Lower lobe of right lung (tissue), 2 donors: Measurements from ENCODE around the gene TCEANC2. TPM values are rescaled to one million over a fixed set of nuclear protein-coding genes. Genes with fewer than 3 reads are reported as not detected.

Experiments used
- ATAC-seq, 2 donors: fragments of 200-7000 bp; cut with Tn5 transposase; one replicate each; pipeline ENCODE4 v1.9.1; 2020 to 2022; ENCODE audit warnings: mild to moderate bottlenecking in 2 of 2, moderate library complexity in 2 of 2
- DNase-seq: peaks from one replicate; pipeline ENCODE4 v3.0.0-alpha.2; 2020
- H3K27ac ChIP-seq: fragments of 200-600 bp; one replicate; pipeline ENCODE4 v1.8.0; 2022
- H3K27me3 ChIP-seq: fragments of 200-600 bp; one replicate; pipeline ENCODE4 v1.8.0; 2022; ENCODE audit warnings: low read depth
- H3K36me3 ChIP-seq: fragments of 200-600 bp; one replicate; pipeline ENCODE4 v1.8.0; 2022; ENCODE audit warnings: mild to moderate bottlenecking
- H3K4me1 ChIP-seq: fragments of 200-600 bp; one replicate; pipeline ENCODE4 v1.8.0; 2022
- H3K4me3 ChIP-seq: fragments of 200-600 bp; one replicate; pipeline ENCODE4 v1.8.0; 2022; ENCODE audit warnings: mild to moderate bottlenecking
- H3K9me3 ChIP-seq: fragments of 200-600 bp; one replicate; pipeline ENCODE4 v1.8.0; 2022
- CTCF ChIP-seq: fragments of 200-600 bp; IDR thresholded peaks from one replicate; pipeline ENCODE4 v1.8.0; 2022; ENCODE audit warnings: antibody characterized with exemption, mild to moderate bottlenecking
- intact Hi-C: fragments of 100-400 bp; cut with DNase I; formaldehyde crosslinking; loops from one replicate; pipeline ENCODE4 v1.11.0; 2022
- total RNA-seq: library from RNA; stranded (reverse); fragmentation: NEBNext Ultra II Directional; extraction: Animal tissue kit (Norgen Biotek cat#: 25700); gene quantifications from one replicate; pipeline ENCODE4 v1.2.1, GENCODE V29; 2021
- donor health status: DM: no; HTN: yes; CAD: no; lungs with severe emphysema.

The TCEANC2 gene
- total RNA-seq, 1 donor from 2014 or later: 5.3 TPM

- intact Hi-C loops: no loop called here
- no peak overlapping the region for H3K27ac ChIP-seq
- peak in 1 of 2 donors; percentile 17 for ATAC-seq
- no peaks in the 10 kb centered on the region for H3K9me3 ChIP-seq
- H3K27me3 ChIP-seq: no peaks in the 10 kb centered on the region
- H3K4me1 ChIP-seq: no peaks in the 10 kb centered on the region
- no peak overlapping the region for H3K4me3 ChIP-seq
- peaks cover 6% of the 10 kb centered on the region for H3K36me3 ChIP-seq
- DNase-seq: no peak
- no peak for TF ChIP-seq CTCF
Measured at GRCh38 chr1:54069791-54070170, 16.4 kb downstream of the TCEANC2 start.

GRCh38 chr1:54070171-54070837 is 16.9 kb downstream of the TCEANC2 start:
- intact Hi-C loops: no loop called here
- Histone ChIP-seq H3K27ac (no peak overlapping the region), H3K27me3 (no peaks in the 10 kb centered on the region), H3K4me1 (no peaks in the 10 kb centered on the region), H3K36me3 (peaks cover 6% of the 10 kb centered on the region), H3K4me3 (no peak overlapping the region), H3K9me3 (no peaks in the 10 kb centered on the region)
- TF ChIP-seq CTCF: peak; percentile 72
- DNase-seq: no peak
- ATAC-seq: peak; percentile 79 to 80

GRCh38 chr1:54077359-54077758 is 24.0 kb downstream of the TCEANC2 start:
- no peak overlapping the region for H3K27ac ChIP-seq
- DNase-seq: no peak
- H3K36me3 ChIP-seq: peaks cover 6% of the 10 kb centered on the region
- H3K27me3 ChIP-seq: no peaks in the 10 kb centered on the region
- intact Hi-C loops: no loop called here
- no peaks in the 10 kb centered on the region for H3K4me1 ChIP-seq
- no peaks in the 10 kb centered on the region for H3K9me3 ChIP-seq
- TF ChIP-seq CTCF: no peak
- H3K4me3 ChIP-seq: no peak overlapping the region
- no peak for ATAC-seq

- Histone ChIP-seq H3K27me3 (no peaks in the 10 kb centered on the region), H3K36me3 (no peaks in the 10 kb centered on the region), H3K4me3 (no peak overlapping the region), H3K4me1 (no peaks in the 10 kb centered on the region), H3K27ac (no peak overlapping the region), H3K9me3 (no peaks in the 10 kb centered on the region)
- ATAC-seq: peak in 1 of 2 donors; percentile 16
- TF ChIP-seq CTCF: no peak
- no peak for DNase-seq
- intact Hi-C loops: no loop called here
Measured at GRCh38 chr1:54080598-54081049, 27.2 kb downstream of the TCEANC2 start.

- DNase-seq (peak; percentile 85), ATAC-seq (peak; percentile 98 to 99)
- no peak overlapping the region for H3K4me3 ChIP-seq
- no peaks in the 10 kb centered on the region for H3K36me3 ChIP-seq
- peak; percentile 81 for TF ChIP-seq CTCF
- no peaks in the 10 kb centered on the region for H3K9me3 ChIP-seq
- H3K4me1 ChIP-seq: no peaks in the 10 kb centered on the region
- intact Hi-C loops: no loop called here
- no peak overlapping the region for H3K27ac ChIP-seq
- H3K27me3 ChIP-seq: no peaks in the 10 kb centered on the region
Measured at GRCh38 chr1:54081306-54082270, 28.2 kb downstream of the TCEANC2 start.
